HG02970 (cell line): ENCODE data around the gene PHF24.

Experiments used
- ATAC-seq: cut with Tn5 transposase; IDR thresholded peaks from one replicate; pipeline ENCODE4 v1.9.1; 2021; ENCODE audit warnings: mild to moderate bottlenecking, moderate library complexity, moderate number of reproducible peaks; ENCODE audit not compliant: unreplicated experiment, low FRiP score

Gene PHF24

GRCh38 chr9:34982361-34982760, 24.3 kb downstream of the PHF24 start:
- no peak for ATAC-seq

GRCh38 chr9:34983209-34983608, 25.1 kb downstream of the PHF24 start:
- peak; percentile 46 for ATAC-seq

DNA sequence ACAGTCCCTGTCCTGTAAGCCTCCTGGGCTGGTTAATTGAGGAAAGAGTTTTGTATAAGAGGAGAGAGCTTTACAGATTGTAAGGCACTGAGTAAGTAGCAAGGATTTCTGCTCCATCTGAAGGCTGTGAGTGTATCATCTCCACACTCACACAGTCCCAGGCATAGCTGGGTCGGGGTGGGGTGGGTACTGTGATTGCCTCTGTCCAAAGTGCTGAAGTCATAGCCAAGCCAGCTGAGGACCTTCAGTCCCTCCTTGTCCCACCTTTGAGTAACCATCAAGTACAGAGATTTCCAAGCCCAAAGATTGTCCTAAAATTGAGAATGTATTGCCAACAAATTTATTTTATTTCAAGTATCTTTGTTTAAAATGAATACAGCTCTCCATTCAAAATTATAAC, 26.0 kb downstream of the PHF24 start:
- ATAC-seq, result no peak

DNA sequence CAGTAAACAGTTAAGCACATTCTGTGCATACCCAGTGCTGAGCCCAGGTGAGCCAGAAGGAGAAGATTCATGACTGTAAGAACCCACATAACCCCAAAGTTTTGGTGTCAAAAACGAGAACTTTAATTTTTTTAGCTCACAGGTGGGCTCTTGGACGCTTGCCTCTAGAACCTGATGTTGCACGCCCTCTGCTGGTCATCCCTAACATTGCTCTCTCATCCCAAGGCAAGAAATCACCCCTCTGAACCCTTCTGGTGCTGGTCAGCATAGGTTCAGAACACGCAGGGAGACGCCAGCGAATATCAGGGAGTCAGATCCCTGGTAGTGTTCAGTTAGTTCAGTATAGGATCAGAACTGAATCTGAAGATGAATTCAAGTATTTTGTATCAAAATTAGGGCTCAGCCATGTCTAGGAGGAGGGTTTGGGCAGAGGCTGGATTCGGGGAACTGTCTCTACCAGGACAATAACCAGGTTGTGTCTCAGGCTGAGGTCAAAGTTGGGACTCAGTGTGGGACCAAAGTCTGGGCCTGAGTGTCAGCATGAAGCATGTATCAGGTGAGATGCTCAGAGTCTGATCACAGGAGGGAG, 27.3 kb downstream of the PHF24 start:
- ATAC-seq, result no peak

- no peak for ATAC-seq
These were observed 28.5 kb downstream of the PHF24 start for GRCh38 chr9:34986540-34987047.

DNA sequence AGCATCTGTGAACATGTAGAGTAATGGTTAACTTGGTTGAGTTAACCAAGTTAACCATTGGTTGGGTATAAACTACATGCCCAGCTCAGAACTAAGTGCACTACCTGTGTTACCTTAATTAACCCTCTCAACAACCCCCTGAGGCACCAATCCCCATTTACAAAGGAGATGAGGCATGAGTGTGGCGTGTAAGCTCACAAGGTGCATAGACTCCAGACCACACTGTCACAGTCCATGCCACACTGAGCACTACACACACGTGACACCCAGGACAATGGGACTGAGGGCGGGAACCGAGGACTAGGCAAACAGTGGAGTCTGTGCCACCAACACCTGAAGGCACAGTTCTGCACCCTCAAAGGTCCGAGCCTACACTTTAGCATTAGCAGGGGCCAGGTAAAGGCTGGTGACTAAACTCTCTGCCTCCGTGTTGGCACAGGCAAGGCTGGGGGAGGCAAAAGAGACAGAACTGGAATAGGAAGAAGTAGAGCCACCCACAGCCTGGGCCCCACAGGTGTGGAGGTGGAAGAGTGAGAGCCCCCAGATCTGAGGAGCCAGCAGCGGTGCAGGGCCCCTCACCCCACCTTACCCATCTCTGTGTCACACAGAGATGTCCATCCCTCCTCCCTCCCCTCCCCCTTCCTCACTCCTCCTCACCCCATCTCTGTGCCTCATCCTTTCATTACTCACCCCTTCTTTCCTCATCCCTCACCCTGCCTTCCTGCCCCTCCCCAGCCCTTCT, 29.2 kb downstream of the PHF24 start:
- ATAC-seq, result no peak

- ATAC-seq, result no peak
These were observed 30.3 kb downstream of the PHF24 start for GRCh38 chr9:34988218-34989002.

DNA sequence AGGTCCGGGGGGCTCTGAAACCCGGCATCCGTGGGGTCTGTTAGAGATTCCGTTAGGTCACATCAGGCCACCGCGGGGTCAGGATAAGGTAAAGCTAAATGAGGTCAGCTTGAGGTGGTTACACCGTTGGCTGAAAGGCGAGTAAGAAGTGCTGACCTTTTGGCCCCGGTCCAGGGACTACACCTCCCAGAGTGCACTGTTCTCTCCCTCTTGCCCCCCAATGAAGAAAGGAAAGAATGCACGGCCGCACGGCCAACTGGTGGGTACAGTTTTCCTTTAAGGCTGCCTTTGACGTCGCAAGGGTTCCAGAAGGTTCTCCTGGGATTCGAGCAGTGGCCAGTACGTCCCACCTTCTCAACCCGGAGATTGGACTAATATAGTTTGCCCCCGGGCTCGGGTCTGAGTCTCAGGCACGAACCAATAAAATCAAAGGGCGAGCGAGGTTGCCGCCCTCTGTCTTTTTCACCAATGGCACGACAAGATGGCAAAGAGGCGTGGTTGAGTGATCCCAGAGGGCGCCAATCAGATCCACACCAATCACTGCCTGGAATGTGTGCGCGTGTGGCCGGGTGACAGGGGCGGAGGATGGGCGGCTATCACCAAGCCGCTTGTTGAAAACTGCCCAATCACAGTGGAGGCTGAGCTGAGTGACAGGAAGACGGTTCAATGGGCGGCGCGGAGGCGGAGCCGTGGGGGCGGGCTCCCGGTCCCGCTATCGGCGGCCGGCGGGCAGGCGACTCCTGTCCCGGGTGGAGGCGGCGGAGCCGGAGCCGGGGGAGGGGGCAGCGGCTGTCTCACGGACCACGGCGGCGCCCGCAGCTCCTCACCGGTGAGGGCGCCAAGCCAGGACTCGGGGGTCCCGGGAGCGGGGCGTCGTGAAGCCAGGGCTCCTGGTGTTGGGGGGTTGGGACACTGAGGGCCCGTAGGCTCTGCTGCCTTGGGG, 31.2 kb downstream of the PHF24 start, which contains the start of gene DNAJB5:
Gene DNAJB5 (plus strand): TSS at position 743 of the 943 bp plus-strand sequence. CDS start 886 bp downstream, outside the sequence.
- peak; percentile 94 for ATAC-seq

- no peak for ATAC-seq
These were observed 32.0 kb downstream of the PHF24 start for GRCh38 chr9:34989946-34990635.

DNA sequence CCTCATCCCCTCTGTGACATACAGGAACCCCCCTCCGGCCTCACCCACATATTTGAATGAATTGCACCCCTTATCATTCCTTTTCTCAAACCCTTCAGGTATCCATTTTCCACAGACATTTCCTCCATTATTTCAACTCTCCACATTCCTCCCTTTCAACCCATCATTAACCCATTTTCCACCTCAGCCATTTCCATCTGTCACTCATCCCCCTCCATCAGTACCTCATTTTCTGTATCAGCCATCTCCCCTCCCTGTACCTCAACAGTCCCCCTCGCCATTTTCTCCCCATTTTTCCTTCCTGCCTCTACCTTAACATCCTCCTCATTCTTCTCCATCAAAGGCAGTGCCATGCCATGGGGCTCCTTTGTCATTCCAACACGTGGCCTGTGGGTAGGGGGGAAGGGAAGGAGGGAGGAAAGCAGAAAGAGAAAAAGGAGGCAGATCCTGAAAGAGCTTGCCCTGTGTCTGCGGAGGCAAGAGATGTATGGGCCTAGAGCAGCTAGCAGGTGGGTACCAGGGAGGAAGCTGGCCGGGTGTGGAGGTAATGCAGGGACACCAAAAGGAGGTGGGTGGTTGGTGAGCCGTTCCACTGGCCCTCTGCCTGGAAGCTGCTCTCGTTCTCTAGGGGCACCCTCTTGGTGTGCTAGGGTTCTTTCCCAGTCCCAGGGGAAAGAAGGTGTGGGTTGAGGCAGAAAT, 33.0 kb downstream of the PHF24 start:
- no peak for ATAC-seq

DNA sequence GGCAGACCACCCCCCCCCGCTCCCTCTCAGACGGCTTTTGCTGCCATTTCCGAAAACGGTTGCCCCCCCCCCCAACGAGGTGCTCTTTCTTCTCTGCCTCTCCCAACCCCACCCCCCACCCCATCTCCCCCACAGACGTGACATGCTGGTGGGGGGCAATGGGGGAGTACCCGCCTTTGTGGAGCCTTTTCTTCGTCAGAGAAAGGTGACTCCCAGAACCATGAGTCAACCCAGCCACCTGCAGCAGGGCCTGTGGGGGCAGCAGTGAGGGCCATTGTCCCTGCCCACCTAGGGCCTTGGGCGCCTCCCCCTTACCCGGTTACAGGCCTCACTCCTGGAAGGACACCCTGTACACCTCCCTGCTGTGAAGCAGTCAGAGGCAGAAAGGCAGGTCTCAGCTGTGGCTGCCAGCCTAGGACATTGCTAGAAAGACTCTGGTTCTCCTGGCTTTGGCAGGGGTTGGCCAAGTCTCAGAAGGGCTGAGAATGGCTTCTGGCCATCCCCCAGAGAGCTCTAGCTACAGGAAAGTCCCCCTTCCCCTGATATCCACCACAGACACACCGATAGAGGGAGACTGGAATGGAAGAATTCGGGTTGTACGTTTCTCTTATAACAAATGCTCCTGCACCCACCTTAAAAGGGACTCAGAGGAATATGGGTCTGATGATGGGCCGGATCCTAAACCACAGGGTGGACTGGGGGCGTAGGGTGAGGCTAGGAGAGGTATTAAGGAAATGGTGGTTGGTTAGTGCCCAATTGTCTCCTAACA, 33.7 kb downstream of the PHF24 start:
- ATAC-seq, result no peak

- ATAC-seq, result no peak
These were observed 34.4 kb downstream of the PHF24 start for GRCh38 chr9:34992376-34992951.

- no peak for ATAC-seq
These were observed 35.6 kb downstream of the PHF24 start for GRCh38 chr9:34993502-34994259.

GRCh38 chr9:34994260-34994899, 36.3 kb downstream of the PHF24 start:
- ATAC-seq, result no peak

GRCh38 chr9:34994900-34995669, 37.0 kb downstream of the PHF24 start:
- no peak for ATAC-seq

GRCh38 chr9:34995670-34996060, 37.6 kb downstream of the PHF24 start:
- ATAC-seq, result no peak
